ENCODE results near the gene ULK1. TPM values are rescaled to one million over a fixed set of nuclear protein-coding genes. Genes with fewer than 3 reads are reported as not detected.

The ULK1 gene
- total and polyA plus RNA-seq, 7 donors: 5.3 to 29.1 (median 16.8) TPM

GRCh38 chr12:131934535-131934934 is 40.1 kb downstream of the ULK1 start:
- peaks cover 0 to 15% (median 13%) of the 10 kb centered on the region in 4 donors for H3K4me1 ChIP-seq
- TF ChIP-seq CTCF (IDR thresholded peaks at IDR 0.05): no peak
- no peak for TF ChIP-seq POLR2AphosphoS5 (IDR thresholded peaks at IDR 0.05)
- TF ChIP-seq EP300 (IDR thresholded peaks at IDR 0.05): no peak
- TF ChIP-seq POLR2A (IDR thresholded peaks at IDR 0.05): no peak
- WGBS, 2 donors: 94 to 95% methylated on average over 11 of the region's 11 CpGs
- H3K9me3 ChIP-seq: no peaks in the 10 kb centered on the region
- DNase-seq: no peak
- no peak overlapping the region for H3K27ac ChIP-seq
- peaks cover 0 to 46% (median 23%) of the 10 kb centered on the region in 4 donors for H3K36me3 ChIP-seq
- no peak overlapping the region for H3K4me3 ChIP-seq
- intact Hi-C loops (cut with DNase I): no loop called here
- H3K27me3 ChIP-seq: no peaks in the 10 kb centered on the region

GRCh38 chr12:131938082-131938481 is 43.7 kb downstream of the ULK1 start:
- H3K4me3 ChIP-seq: no peak overlapping the region
- intact Hi-C loops (cut with DNase I): no loop called here
- H3K27ac ChIP-seq: peak overlapping the region in 1 of 4 donors; percentile 37
- WGBS, 2 donors: 81 to 95% methylated on average over 7 of the region's 7 CpGs
- H3K36me3 ChIP-seq: peaks cover 0 to 63% (median 26%) of the 10 kb centered on the region in 4 donors
- no peak for DNase-seq
- H3K27me3 ChIP-seq: no peaks in the 10 kb centered on the region
- H3K4me1 ChIP-seq: no peaks in the 10 kb centered on the region
- no peaks in the 10 kb centered on the region for H3K9me3 ChIP-seq
- no peak for TF ChIP-seq EP300 (IDR thresholded peaks at IDR 0.05)
- no peak for TF ChIP-seq CTCF (IDR thresholded peaks at IDR 0.05)
- no peak for TF ChIP-seq POLR2AphosphoS5 (IDR thresholded peaks at IDR 0.05)
- no peak for TF ChIP-seq POLR2A (IDR thresholded peaks at IDR 0.05)

- no peaks in the 10 kb centered on the region for H3K4me1 ChIP-seq
- no peak overlapping the region for H3K4me3 ChIP-seq
- no peaks in the 10 kb centered on the region for H3K27me3 ChIP-seq
- H3K27ac ChIP-seq: no peak overlapping the region
- 22 to 78% methylated on average over 16 of the region's 16 CpGs for WGBS, 2 donors
- peak; percentile 47 for DNase-seq
- intact Hi-C loops (cut with DNase I): no loop called here
- H3K9me3 ChIP-seq: no peaks in the 10 kb centered on the region
- H3K36me3 ChIP-seq: peaks cover 0 to 63% (median 22%) of the 10 kb centered on the region in 4 donors
- TF ChIP-seq CTCF (IDR thresholded peaks at IDR 0.05): no peak
- no peak for TF ChIP-seq POLR2AphosphoS5 (IDR thresholded peaks at IDR 0.05)
- peak in 1 of 2 donors; percentile 48 for TF ChIP-seq POLR2A (IDR thresholded peaks at IDR 0.05)
Measured at GRCh38 chr12:131939007-131939406, 44.6 kb downstream of the ULK1 start.

GRCh38 chr12:131940141-131940547 is 45.7 kb downstream of the ULK1 start:
- 53 to 87% methylated on average over 8 of the region's 8 CpGs for WGBS, 2 donors
- DNase-seq: peak; percentile 38
- Histone ChIP-seq H3K4me1 (no peaks in the 10 kb centered on the region), H3K27me3 (no peaks in the 10 kb centered on the region), H3K36me3 (peaks cover 0 to 61% (median 17%) of the 10 kb centered on the region in 4 donors), H3K9me3 (no peaks in the 10 kb centered on the region), H3K4me3 (no peak overlapping the region), H3K27ac (no peak overlapping the region)
- intact Hi-C loops (cut with DNase I): no loop called here
- TF ChIP-seq POLR2A (IDR thresholded peaks at IDR 0.05) (no peak), POLR2AphosphoS5 (IDR thresholded peaks at IDR 0.05) (no peak), CTCF (IDR thresholded peaks at IDR 0.05) (no peak), EP300 (IDR thresholded peaks at IDR 0.05) (no peak)
